Panc1 (cell line): ENCODE data around the gene CORO1C. TPM values are rescaled to one million over a fixed set of nuclear protein-coding genes. Genes with fewer than 3 reads are reported as not detected.

Source experiments
- ATAC-seq: fragments of 200-7000 bp; cut with Tn5 transposase; 2 replicates; pipeline ENCODE4 v1.9.1; 2020; ENCODE audit warnings: mild to moderate bottlenecking, moderate library complexity
- BruUV-seq: library from RNA; stranded (reverse); fragments of 400-500 nt; replicated peaks from 2 replicates; lab custom pipeline; 2021; lab: Mats Ljungman, UMichigan
- CTCF ChIA-PET: fragments of 300-600 bp; sonication (Branson Sonifier 250); formaldehyde crosslinking; loops from one replicate; lab custom pipeline; 2022; ENCODE audit warnings: antibody characterized with exemption; lab: Charles Lee
- POLR2A ChIA-PET: fragments of 300-600 bp; sonication (Branson Sonifier 250); formaldehyde crosslinking; loops from one replicate; lab custom pipeline; 2022; ENCODE audit warnings: antibody characterized with exemption; lab: Charles Lee
- DNase-seq: peaks from one replicate; pipeline ENCODE4 v3.0.0-alpha.2; 2010; ENCODE audit warnings: low read depth, low spot score
- H3K27ac ChIP-seq: 2 replicates; pipeline ENCODE4 v1.5.1; 2011; ENCODE audit warnings: mild to moderate bottlenecking, low read length, inconsistent platforms
- H3K27me3 ChIP-seq: fragments of 200-500 bp; sonication (Bioruptor generic); 2 replicates; pipeline ENCODE4 v1.6.0; 2014; ENCODE audit warnings: low read length, inconsistent platforms; ENCODE audit not compliant: control insufficient read depth, insufficient read depth
- H3K36me3 ChIP-seq: fragments of 200-500 bp; sonication (Bioruptor generic); 2 replicates; pipeline ENCODE4 v1.5.1; 2014; ENCODE audit warnings: inconsistent platforms, mild to moderate bottlenecking, low read length, moderate library complexity; ENCODE audit not compliant: control insufficient read depth, insufficient read depth
- H3K4me1 ChIP-seq: 2 replicates; pipeline ENCODE4 v1.5.1; 2011; ENCODE audit warnings: inconsistent platforms, mild to moderate bottlenecking, low read length, moderate library complexity; ENCODE audit not compliant: control insufficient read depth, insufficient read depth
- H3K4me3 ChIP-seq, 2 experiments: 2 replicates each; pipeline ENCODE4 v1.5.1; 2011 to 2012; ENCODE audit warnings: low read depth in 2 of 2, low read length in 2 of 2, mild to moderate bottlenecking in 2 of 2, inconsistent platforms in 1 of 2, moderate library complexity in 1 of 2
- H3K9me3 ChIP-seq: fragments of 200-500 bp; sonication (Bioruptor generic); 2 replicates; pipeline ENCODE4 v1.5.1; 2014; ENCODE audit warnings: low read depth, mild to moderate bottlenecking, inconsistent platforms, low read length, moderate library complexity; ENCODE audit not compliant: control insufficient read depth, insufficient read depth
- POLR2AphosphoS5 ChIP-seq: IDR thresholded peaks from 2 replicates; pipeline ENCODE4 v1.6.1; 2012; ENCODE audit warnings: mild to moderate bottlenecking, low read depth, low read length, moderate library complexity
- SIN3A ChIP-seq: IDR thresholded peaks from 2 replicates; pipeline ENCODE4 v1.6.1; 2012; ENCODE audit warnings: low read depth, mild to moderate bottlenecking, low read length, moderate library complexity, borderline replicate concordance; ENCODE audit not compliant: insufficient read depth
- TCF7L2 ChIP-seq: IDR thresholded peaks from 2 replicates; pipeline ENCODE4 v1.6.1; 2011; ENCODE audit warnings: mild to moderate bottlenecking, low read depth, low read length, inconsistent platforms
- in situ Hi-C: cut with HindIII; loops from 2 replicates; pipeline ENCODE4 v1.10.0; 2016; ENCODE audit warnings: low sequenced_read_pairs, low pct_unique_long_range_greater_than_20kb
- intact Hi-C: fragments of 100-400 bp; cut with micrococcal nuclease; formaldehyde crosslinking; loops from one replicate; pipeline ENCODE4 v1.10.0; 2022; ENCODE audit not compliant: unreplicated experiment
- total RNA-seq: library from RNA; stranded (reverse); gene quantifications from one replicate; pipeline ENCODE4 v1.2.1, GENCODE V29; 2021; ENCODE audit not compliant: unreplicated experiment
- TF ChIP-seq, protein P1 (sequence below): fragments of 450-650 bp; IDR thresholded peaks from 2 replicates; pipeline ENCODE4 v1.5.1; 2017; ENCODE audit warnings: mild to moderate bottlenecking

Gene CORO1C
- total RNA-seq, 1 experiment from 2014 or later, result 165 TPM

DNA sequence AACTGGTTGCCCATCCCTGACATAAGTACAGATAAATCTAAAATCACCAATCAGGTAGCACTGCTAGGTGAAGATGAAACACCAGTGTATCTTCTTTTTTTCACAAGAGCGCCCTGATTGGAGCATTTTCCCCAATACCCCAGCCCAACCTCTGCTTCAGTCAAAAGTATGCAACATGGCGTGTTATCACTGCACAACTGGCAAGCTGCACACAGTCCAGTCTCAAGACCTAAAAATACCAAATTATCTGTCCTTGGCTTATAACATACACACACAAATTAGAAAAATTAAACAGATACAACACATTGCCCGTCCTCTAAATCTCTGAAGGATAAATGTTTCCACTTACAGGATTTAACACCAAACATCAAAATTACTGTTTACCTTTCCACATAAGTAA, 77.4 kb downstream of the CORO1C start:
- no peak overlapping the region for H3K4me3 ChIP-seq
- TF ChIP-seq, protein P1, sequence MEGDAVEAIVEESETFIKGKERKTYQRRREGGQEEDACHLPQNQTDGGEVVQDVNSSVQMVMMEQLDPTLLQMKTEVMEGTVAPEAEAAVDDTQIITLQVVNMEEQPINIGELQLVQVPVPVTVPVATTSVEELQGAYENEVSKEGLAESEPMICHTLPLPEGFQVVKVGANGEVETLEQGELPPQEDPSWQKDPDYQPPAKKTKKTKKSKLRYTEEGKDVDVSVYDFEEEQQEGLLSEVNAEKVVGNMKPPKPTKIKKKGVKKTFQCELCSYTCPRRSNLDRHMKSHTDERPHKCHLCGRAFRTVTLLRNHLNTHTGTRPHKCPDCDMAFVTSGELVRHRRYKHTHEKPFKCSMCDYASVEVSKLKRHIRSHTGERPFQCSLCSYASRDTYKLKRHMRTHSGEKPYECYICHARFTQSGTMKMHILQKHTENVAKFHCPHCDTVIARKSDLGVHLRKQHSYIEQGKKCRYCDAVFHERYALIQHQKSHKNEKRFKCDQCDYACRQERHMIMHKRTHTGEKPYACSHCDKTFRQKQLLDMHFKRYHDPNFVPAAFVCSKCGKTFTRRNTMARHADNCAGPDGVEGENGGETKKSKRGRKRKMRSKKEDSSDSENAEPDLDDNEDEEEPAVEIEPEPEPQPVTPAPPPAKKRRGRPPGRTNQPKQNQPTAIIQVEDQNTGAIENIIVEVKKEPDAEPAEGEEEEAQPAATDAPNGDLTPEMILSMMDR, result no peak
- TF ChIP-seq POLR2AphosphoS5, result no peak
- ChIA-PET POLR2A (no interaction called here), CTCF (no interaction called here)
- no peaks in the 10 kb centered on the region for H3K9me3 ChIP-seq
- in situ Hi-C loops (no loop called here), intact Hi-C loops (no loop called here)
- no peak for DNase-seq
- H3K27ac ChIP-seq, result peak overlapping the region; percentile 49
- H3K27me3 ChIP-seq, result no peaks in the 10 kb centered on the region
- H3K36me3 ChIP-seq, result peaks cover 15% of the 10 kb centered on the region
- no TSS peak for BruUV-seq
- no peak for ATAC-seq
- peaks cover 13% of the 10 kb centered on the region for H3K4me1 ChIP-seq

DNA sequence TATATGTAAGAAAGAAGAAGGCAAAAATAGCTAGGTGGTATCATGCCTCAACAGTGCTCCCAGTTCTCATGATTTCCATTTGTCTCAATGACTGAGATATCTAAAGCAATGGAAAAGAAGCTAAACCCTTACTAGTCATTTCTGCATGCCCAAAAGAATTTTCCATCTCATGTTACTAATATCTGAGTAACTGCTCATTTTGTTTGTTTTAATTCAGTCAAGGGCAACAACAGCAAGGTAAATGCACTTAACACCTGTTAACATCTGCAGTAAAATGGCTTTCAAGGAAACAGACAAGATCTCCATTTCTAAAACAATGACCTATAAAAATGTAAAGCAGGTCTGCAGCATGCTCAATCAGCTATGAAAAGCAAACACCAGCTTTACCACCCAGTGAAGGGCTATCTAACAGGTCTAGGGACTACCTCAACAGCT, 78.2 kb downstream of the CORO1C start:
- Histone ChIP-seq H3K36me3 (peaks cover 7% of the 10 kb centered on the region), H3K4me3 (no peak overlapping the region), H3K4me1 (peaks cover 13% of the 10 kb centered on the region), H3K27ac (peak overlapping the region; percentile 49), H3K27me3 (no peaks in the 10 kb centered on the region), H3K9me3 (no peaks in the 10 kb centered on the region)
- DNase-seq, result no peak
- no TSS peak for BruUV-seq
- ChIA-PET POLR2A (no interaction called here), CTCF (interaction anchor here (0.5 to 0.6 kb wide), 2 partner anchors 51 to 407 kb away, joined by 3 to 10 read pairs; no protein-coding TSS in a partner anchor)
- TF ChIP-seq TCF7L2 (peak; percentile 60), SIN3A (no peak)
- TF ChIP-seq, protein P1, result no peak
- intact Hi-C loops, result no loop called here
- ATAC-seq, result peak; percentile 37; the same call in 1 of the 2 replicates
- in situ Hi-C loops, result no loop called here

DNA sequence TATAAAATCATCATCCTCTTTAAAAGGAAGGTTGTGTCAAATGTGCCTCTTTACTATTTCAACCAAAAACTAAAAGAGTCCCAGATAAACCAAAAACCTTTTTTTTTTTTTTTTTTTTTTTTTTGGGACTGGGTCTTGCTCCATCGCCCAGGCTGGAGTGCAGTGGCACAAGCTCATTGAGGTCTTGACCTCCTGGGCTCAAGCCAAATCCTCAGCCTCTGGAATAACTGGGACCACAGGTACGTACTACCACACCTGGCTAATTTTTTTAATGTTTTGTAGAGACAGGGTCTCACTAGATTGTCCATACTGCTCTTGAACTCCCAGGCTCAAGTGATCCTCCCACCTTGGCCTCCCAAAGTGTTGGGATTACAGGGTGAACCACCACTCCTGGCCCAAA, 81.2 kb downstream of the CORO1C start:
- H3K4me3 ChIP-seq, result no peak overlapping the region
- DNase-seq (no peak), ATAC-seq (no peak)
- TF ChIP-seq TCF7L2 (no peak), SIN3A (no peak), POLR2AphosphoS5 (no peak)
- TF ChIP-seq, protein P1, result no peak
- no peaks in the 10 kb centered on the region for H3K9me3 ChIP-seq
- intact Hi-C loops, result no loop called here
- no peak overlapping the region for H3K27ac ChIP-seq
- POLR2A ChIA-PET, result interaction anchor here (0.7 kb wide), 1 partner anchor 63 kb away, joined by 17 read pairs; no protein-coding TSS in a partner anchor
- no peaks in the 10 kb centered on the region for H3K27me3 ChIP-seq
- H3K36me3 ChIP-seq, result peaks cover 10% of the 10 kb centered on the region
- in situ Hi-C loops, result no loop called here
- peaks cover 13% of the 10 kb centered on the region for H3K4me1 ChIP-seq
- no TSS peak for BruUV-seq
- CTCF ChIA-PET, result no interaction called here
